SU-DHL-6 (cell line): Measurements from ENCODE around the gene DST.

Experiments
- H2AFZ ChIP-seq: fragments of 200-600 bp; sonication (generic); 2 replicates; pipeline ENCODE4 v1.6.1; 2014; ENCODE audit warnings: low read depth, mild to moderate bottlenecking, moderate library complexity, mixed read lengths, antibody characterized with exemption, low read length; ENCODE audit not compliant: severe bottlenecking
- H3F3A ChIP-seq: fragments of 200-600 bp; shearing (Covaris generic); 2 replicates; pipeline ENCODE4 v1.6.0; 2016; ENCODE audit warnings: antibody characterized with exemption, mild to moderate bottlenecking; ENCODE audit not compliant: insufficient read depth
- H3K27ac ChIP-seq: fragments of 200-600 bp; sonication (generic); 2 replicates; pipeline ENCODE4 v1.5.1; 2016; ENCODE audit warnings: low read depth, mild to moderate bottlenecking, low read length, moderate library complexity, mixed read lengths
- H3K27me3 ChIP-seq: fragments of 200-600 bp; sonication (generic), shearing (Covaris generic); 2 replicates; pipeline ENCODE4 v1.6.0; 2014; ENCODE audit warnings: mild to moderate bottlenecking, low read length
- H3K36me3 ChIP-seq: fragments of 200-600 bp; sonication (generic); 2 replicates; pipeline ENCODE4 v1.6.1; 2014; ENCODE audit warnings: mild to moderate bottlenecking, low read length, mixed read lengths
- H3K4me2 ChIP-seq: fragments of 300-600, 200-600 bp; shearing (Covaris generic), sonication (generic); 2 replicates; pipeline ENCODE4 v1.6.0; 2014; ENCODE audit warnings: low read length, low read depth, mild to moderate bottlenecking; ENCODE audit not compliant: poor library complexity, severe bottlenecking
- H3K4me3 ChIP-seq: fragments of 200-600 bp; sonication (generic); 2 replicates; pipeline ENCODE4 v1.5.1; 2014; ENCODE audit warnings: antibody characterized with exemption, low read length, mild to moderate bottlenecking, mixed read lengths; ENCODE audit not compliant: insufficient read depth, poor library complexity, severe bottlenecking
- H3K79me2 ChIP-seq: fragments of 200-600 bp; sonication (generic); 2 replicates; pipeline ENCODE4 v1.6.1; 2014; ENCODE audit warnings: mild to moderate bottlenecking, low read length, moderate library complexity; ENCODE audit not compliant: insufficient read depth
- H3K9ac ChIP-seq: fragments of 200-600 bp; sonication (generic); 2 replicates; pipeline ENCODE4 v1.7.0; 2014; ENCODE audit warnings: mild to moderate bottlenecking, low read length
- H3K9me2 ChIP-seq: fragments of 200-600 bp; sonication (generic); replicated peaks from 2 replicates; pipeline ENCODE4 v1.6.1; 2014; ENCODE audit warnings: low read length; ENCODE audit not compliant: insufficient read depth
- H3K9me3 ChIP-seq: fragments of 200-600 bp; sonication (generic); 2 replicates; pipeline ENCODE4 v1.6.1; 2014; ENCODE audit warnings: low read length, mixed read lengths; ENCODE audit not compliant: insufficient read depth
- H4K20me1 ChIP-seq: fragments of 200-600 bp; sonication (generic); 2 replicates; pipeline ENCODE4 v1.6.1; 2014; ENCODE audit warnings: low read depth, mild to moderate bottlenecking, antibody characterized with exemption, low read length, moderate library complexity, mixed read lengths
- CTCF ChIP-seq: fragments of 200-600 bp; sonication (generic); IDR thresholded peaks from one replicate; pipeline ENCODE4 v1.5.1; 2017; ENCODE audit warnings: antibody characterized with exemption, mild to moderate bottlenecking, low read length, moderate library complexity; ENCODE audit not compliant: insufficient read depth, poor library complexity, severe bottlenecking
- EZH2phosphoT487 ChIP-seq: fragments of 200-600 bp; sonication (generic), shearing (Covaris generic); conservative IDR thresholded peaks from 2 replicates; pipeline ENCODE4 v1.6.1; 2018; ENCODE audit warnings: mild to moderate bottlenecking, antibody characterized with exemption, low read length, moderate library complexity, mixed read lengths

The DST gene

GRCh38 chr6:56437171-56437900 lies 205.4 kb downstream of the DST start:
- no peaks in the 10 kb centered on the region for H3K9me2 ChIP-seq
- H3K4me3 ChIP-seq: no peak overlapping the region
- no peaks in the 10 kb centered on the region for H3K27me3 ChIP-seq
- H3K9me3 ChIP-seq: peaks cover 7% of the 10 kb centered on the region; the same call in 1 of the 2 replicates
- no peak overlapping the region for H2AFZ ChIP-seq
- no peaks in the 10 kb centered on the region for H4K20me1 ChIP-seq
- no peaks in the 10 kb centered on the region for H3K79me2 ChIP-seq
- TF ChIP-seq CTCF (no peak), EZH2phosphoT487 (no peak)
- no peak overlapping the region for H3K9ac ChIP-seq
- no peaks in the 10 kb centered on the region for H3F3A ChIP-seq
- no peak overlapping the region for H3K4me2 ChIP-seq
- no peak overlapping the region for H3K27ac ChIP-seq
- no peaks in the 10 kb centered on the region for H3K36me3 ChIP-seq

GRCh38 chr6:56435754-56436153 lies 206.9 kb downstream of the DST start:
- no peaks in the 10 kb centered on the region for H3K36me3 ChIP-seq
- no peaks in the 10 kb centered on the region for H3K27me3 ChIP-seq
- H3K4me2 ChIP-seq: no peak overlapping the region
- H3K9ac ChIP-seq: no peak overlapping the region
- TF ChIP-seq EZH2phosphoT487 (no peak), CTCF (no peak)
- no peaks in the 10 kb centered on the region for H3K79me2 ChIP-seq
- H3K9me3 ChIP-seq: peaks cover 7% of the 10 kb centered on the region; the same call in 1 of the 2 replicates
- H3K9me2 ChIP-seq: no peaks in the 10 kb centered on the region
- no peaks in the 10 kb centered on the region for H3F3A ChIP-seq
- H2AFZ ChIP-seq: no peak overlapping the region
- no peak overlapping the region for H3K27ac ChIP-seq
- H3K4me3 ChIP-seq: no peak overlapping the region
- no peaks in the 10 kb centered on the region for H4K20me1 ChIP-seq

GRCh38 chr6:56435326-56435725 lies 207.4 kb downstream of the DST start:
- H3K9me2 ChIP-seq: no peaks in the 10 kb centered on the region
- no peak overlapping the region for H2AFZ ChIP-seq
- H3K36me3 ChIP-seq: no peaks in the 10 kb centered on the region
- H4K20me1 ChIP-seq: no peaks in the 10 kb centered on the region
- no peak overlapping the region for H3K9ac ChIP-seq
- H3K9me3 ChIP-seq: peaks cover 7% of the 10 kb centered on the region; the same call in 1 of the 2 replicates
- H3K27ac ChIP-seq: no peak overlapping the region
- H3K4me2 ChIP-seq: no peak overlapping the region
- no peaks in the 10 kb centered on the region for H3K79me2 ChIP-seq
- TF ChIP-seq EZH2phosphoT487 (no peak), CTCF (no peak)
- no peaks in the 10 kb centered on the region for H3K27me3 ChIP-seq
- H3K4me3 ChIP-seq: no peak overlapping the region
- no peaks in the 10 kb centered on the region for H3F3A ChIP-seq
